NT2/D1 (cell line): ENCODE results near the gene TLK1.

Source experiments
- SUZ12 ChIP-seq: IDR thresholded peaks from 2 replicates; pipeline ENCODE4 v1.6.1; 2011; ENCODE audit not compliant: insufficient read length, insufficient read depth; ENCODE audit errors: extremely low read depth
- YY1 ChIP-seq: IDR thresholded peaks from 2 replicates; pipeline ENCODE4 v1.6.1; 2011; ENCODE audit not compliant: insufficient read length, insufficient read depth

DNA sequence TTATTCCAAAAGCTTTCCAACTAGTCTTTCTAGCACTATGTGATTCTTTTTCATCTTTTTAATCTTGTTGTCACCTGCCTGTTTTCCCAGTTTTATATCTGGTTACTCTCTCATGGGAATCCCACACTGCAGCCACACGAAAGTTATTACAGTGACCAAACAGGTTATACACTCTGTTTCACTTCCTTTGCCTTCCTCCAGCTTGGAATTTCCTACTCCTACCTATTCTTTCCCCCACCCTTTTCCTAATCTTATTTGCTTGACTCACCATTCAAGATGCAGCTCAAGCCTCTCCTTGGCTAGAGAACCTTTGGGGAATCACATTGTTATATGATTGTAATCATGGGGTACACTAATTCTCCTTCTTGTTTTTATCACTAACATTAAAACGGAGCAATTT, 13.4 kb upstream of the TLK1 start:
- no peak for TF ChIP-seq SUZ12
- no peak for TF ChIP-seq YY1
